ENCODE data around the gene ZNF500.

Gene ZNF500

DNA sequence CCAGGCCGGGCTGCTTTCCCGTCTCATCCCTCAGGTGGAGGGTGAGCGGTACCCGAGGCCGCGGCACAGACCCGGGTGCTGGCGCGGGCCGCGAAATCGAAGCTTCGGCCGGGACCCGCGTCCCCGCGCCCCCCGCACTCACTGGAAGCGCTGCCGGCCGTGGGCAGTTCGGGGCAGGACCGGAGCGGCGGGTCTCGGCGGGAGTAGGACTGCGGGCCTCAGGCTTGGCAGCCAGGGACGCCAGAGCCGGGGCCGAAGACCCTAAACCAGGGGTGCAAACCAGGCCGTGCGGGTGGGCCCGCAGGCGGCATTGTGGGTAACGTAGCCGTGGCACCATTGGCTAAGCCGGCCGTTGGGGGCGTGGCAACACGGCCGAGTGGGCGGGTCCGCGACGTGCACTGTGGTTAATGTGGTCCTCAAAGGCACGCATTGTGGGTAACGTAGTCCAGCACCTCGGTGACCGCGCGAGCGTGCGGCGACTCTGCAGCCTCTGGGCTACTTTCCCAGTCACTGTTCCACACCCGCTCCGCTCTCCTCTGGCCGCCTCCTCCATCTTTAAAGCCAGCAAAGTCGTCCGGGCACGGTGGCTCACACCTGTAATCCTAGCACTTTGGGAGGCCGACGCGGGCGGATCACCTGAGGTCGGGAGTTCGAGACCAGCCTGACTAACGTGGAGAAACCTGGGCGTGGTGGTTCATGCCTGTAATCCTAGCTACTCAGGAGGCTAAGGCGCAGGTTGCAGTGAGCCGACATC lies at the start of gene ZNF500:
Gene ZNF500, minus strand, starts transcription at position 288 of the 754 bp plus-strand sequence. CDS start 1,184 bp downstream, outside the sequence.
- DNase-seq: peak; percentile 81

DNA sequence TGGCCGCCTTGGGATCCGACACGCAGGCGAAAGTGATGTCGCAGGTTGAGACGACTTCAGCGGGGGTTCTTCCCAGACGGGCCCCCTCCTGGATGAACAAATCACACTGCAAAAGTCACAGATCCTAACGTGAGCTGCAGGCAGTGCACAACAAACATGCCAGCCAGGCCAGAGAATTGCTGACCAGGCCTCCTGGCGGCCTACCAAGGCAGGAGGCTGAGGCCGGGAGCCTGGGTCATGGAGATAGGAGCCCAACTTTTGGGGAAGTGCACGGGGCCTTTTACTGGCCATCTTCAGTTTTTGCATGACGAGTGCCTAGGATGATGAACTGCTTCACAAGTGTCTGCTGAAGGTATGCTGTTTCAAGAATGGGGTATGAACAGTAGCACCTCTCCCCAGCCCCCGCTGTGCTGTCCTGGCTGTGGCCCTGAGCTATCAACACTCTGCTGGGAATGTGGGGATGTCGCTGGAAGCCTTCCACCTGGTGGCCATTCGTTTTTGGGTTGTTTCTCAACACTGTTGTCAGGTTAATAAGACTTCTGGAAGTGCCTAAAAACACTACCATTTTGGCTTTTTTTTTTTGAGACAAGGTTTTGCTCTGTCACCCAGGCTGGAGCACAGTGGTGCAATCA lies 47.7 kb upstream of the ZNF500 start:
- no peak for DNase-seq

DNA sequence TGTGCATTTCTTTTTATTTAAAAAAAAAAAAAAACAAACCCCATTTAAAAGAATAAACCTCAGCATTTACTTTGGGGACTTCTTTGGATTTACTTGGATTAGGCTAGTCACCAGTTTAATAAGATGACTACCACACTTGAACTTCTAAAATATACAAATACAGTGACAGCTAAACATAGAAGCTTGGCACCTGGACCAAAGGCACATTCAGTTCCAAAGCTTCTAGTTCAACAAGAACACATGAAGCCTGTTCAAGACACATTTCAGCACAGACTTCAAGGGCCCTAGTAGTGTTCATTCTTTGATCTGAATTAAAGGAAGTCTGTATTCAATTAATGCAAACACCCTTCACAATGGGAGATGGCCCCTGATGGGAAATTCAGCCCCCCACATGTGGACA lies 47.1 kb upstream of the ZNF500 start:
- no peak for DNase-seq

DNA sequence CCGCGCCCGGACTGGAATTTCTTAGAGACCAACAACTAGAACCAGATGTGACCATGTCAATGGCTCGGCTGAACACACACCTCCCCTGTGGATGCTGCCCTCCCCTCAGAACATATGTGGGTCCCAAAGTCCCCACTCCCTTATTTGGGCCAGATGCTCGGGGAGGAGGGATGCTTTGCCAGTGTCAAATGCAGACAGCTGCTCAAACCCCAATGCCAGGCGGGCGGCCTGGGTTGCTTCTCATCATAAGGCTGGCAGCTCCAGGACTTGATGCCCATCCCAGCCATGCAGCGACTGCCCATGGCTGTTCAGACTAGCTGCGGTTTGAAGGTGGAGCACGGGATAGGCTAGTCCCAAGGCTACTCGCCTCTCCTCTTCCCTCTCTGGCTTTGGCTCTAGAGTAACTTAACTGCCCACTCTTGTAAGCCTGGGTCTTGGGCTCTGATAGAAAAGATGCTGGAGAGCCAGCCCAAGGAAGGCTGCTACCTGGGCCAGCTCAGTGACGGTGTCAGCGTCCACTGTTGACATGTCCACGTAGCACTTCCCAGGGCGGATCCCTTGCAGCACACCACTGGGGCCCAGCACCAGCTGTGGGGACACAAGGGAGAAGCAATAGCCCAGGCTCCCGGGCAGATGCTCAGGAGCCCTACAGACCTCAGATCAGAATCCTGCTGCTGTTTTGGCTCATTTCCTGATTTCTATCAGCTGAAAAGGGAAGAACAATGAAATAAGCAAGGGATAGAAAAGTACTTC lies 46.5 kb upstream of the ZNF500 start:
- no peak for DNase-seq

DNA sequence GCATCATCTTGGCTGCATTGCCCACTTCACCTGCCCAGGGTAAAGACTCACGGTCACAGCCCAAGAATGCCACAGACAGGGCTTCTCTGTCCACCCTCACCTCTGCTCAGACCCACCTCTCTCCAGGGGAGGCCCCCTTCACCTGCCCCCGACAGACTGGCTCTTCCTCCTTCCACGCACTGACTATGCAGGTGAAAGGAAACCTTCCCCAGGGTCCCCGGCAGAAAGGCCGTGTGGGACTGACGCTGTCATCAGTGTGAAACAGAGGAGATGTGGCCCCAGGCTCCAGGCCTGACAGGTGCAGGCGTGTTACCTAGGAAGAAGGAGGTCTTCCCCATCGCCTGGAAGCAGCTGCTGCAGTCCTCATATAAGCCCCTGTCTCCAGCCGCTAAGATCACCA lies 44.8 kb upstream of the ZNF500 start:
- DNase-seq: no peak

DNA sequence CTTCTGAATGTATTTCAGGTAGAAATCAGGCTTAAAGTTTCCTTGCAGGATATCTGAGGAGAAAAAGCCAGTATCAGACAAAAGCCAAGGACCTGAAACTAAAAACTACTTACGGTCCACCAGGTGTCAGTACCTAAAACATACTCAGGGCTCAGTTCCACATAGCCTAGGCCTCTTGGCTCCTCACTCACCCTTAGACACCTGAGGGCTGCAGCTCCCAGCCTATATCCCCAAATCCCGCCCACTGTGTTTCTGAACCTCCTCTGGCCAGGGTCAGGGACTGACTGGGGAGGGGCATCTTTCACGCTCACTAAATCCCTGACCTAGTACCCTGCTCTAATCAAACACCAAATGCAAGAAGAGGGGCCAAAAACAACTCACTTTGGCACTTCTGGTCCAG lies 44.3 kb upstream of the ZNF500 start:
- no peak for DNase-seq

DNA sequence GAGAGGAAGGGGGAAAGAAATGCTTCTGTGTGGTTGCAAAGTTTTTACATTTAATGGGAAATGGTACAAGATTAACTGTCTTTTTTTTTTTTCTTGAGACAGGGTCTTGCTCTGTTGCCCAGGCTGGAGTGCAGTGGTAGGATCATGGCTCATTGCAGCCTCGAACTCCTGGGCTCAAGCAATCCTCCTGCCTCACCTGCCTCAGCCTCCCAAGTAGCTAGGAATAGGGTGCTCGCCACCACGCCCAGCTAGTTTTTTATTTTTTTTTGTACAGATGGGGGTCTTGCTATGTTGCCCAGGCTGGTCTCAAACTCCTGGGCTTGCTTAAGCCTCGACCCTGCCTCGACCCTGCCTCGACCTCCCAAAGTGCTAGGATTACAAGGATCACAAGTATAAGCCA lies 39.3 kb upstream of the ZNF500 start:
- DNase-seq: no peak

DNA sequence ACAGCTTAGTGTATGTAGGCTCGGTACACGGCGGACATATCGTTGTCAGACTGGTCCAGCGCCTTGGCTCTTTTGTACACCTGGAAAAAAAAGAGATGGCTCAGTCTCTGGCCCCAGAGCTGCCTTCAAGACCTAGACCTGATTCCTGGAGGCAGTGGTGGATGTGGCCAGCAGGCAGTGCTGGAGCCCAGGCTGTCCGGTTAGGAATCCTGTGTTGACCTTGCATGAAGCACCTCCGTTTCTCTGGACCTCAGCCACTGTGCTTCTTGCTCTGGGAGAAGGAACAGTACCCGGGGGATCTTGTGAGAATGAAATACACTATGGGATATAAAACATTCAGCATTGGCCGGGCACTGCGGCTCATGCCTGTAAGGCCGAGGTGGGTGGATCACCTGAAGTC lies 38.3 kb upstream of the ZNF500 start:
- no peak for DNase-seq

DNA sequence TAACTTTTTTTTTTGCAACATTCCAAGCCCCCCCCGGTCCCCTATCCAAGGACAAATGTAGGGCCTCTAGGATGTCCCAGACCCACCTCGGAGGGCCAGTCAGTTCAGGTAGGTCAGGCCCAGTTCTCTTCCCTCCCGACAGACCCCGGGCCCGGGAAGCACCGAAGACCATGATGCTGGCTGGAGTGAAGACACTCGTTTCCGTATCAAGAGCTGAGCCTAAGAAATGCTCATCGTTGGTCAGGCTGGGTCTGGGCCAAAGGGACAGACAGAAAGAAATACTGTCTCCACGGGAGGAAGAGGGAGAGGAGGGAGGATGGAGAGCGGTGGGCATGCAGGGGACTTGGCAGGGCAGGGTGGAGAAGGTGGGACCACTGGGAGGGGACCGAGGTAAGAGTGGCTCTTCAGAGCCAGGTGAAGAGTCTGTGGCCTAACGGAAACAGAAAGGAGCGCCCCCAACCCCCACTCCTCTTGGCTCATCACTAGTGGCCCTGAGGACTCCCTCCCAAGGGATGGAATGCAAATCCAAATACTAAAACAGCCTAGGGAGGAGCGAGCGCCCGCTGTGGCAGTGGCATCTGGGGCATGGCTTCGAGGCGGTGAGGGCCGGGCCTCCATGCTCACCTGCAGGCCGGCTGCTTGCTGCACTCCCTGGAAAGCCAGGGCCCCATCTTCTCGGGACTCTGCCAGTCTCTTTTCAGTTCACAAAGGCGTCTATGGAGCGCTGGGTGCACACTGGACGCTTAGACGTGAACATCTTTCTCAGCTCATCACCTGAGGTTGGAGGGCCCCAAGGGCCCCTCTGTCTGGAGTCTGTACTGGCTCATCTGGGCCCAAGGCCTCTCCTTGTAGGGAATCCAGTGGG lies 37.2 kb upstream of the ZNF500 start:
- DNase-seq: no peak

DNA sequence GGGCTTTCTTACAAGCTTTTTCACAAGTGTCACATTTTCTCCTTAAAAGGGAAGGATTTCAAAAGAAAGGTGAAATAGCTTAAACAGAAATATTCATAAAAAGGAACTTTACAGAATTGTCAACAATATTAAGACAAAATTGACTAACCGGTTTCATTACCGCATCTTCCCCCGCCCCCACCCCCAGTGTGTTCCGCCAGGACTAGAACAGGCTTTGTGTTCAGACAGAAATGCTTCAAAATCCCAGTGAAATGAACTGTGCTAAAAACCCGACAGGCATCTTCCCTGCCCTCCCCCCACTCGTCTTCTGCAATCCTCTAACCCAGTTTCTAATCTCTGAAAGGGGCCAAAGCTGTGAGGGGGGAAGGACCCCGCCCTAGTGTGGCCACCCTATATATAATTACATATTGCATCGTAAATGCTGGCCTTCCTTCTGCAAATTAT lies 36.5 kb upstream of the ZNF500 start:
- DNase-seq: no peak

DNA sequence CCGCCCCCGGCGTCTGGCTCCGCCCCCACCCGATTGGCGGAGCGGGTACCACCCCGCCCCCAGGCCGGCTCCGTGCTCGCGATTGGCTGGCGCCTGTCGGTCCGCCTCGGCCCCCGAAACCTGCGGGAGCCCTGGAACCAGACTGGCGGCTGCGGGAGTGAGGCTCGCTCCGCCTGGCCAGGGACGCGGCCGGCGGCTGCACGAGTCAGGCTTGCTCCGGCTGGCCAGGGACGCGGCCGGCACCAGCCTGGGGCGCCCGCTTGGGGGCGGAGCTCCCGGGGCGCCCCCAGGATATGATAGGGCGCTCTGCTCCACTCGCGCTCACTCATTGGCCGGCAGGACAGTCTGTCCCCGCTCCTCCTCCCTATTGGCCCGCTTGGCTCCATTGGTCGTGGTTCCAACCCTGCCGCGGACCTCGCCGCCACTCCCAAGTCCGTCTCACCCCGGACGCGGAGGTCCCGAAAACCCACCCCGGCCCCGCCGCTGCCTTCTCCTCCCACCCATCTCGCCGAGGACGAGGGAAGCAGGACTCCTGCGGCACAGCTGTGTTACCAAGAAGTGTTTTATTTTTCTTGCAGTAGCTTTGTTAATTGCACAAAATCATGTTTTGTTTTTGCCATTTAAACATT lies 35.8 kb upstream of the ZNF500 start:
- peak; percentile 87 for DNase-seq

DNA sequence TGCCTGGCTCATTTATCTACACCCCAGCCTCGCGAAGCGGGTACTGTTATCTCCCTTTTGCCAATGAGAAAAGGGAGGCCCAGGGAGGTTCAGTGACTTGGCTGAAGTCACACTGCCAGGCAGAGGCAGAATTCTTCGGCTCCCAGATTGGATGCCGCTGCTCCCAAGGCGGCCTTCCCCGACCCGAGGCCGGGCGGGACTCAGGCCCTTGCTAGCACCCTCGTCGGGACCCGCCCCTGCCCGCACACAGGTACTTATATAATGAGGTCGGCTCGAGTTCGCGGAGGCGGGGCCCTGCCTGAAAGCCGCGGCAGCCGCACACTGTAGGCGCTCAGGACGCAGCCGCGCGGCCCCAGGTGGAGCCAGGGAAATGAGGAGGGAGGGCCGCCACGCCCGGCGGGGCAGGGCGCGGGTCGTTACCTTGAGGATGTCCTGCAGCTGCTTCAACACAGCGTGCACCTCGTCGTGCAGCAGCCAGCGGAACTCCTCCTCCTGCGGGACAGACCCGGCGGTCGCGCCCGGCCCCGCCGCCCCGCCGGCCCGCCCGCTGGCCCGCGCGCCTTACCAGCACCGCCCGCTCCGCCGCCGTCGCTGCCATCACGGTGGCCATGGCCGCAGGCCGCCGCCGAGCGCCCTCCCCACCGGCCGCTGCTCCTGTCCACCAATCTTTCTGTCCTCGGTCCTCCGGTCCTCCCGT lies 35.1 kb upstream of the ZNF500 start, which contains the start of gene ROGDI:
Gene ROGDI, minus strand, starts transcription at position 672 of the 697 bp plus-strand sequence. Its CDS starts 62 bp downstream, at position 610.
- DNase-seq: peak; percentile 59

DNA sequence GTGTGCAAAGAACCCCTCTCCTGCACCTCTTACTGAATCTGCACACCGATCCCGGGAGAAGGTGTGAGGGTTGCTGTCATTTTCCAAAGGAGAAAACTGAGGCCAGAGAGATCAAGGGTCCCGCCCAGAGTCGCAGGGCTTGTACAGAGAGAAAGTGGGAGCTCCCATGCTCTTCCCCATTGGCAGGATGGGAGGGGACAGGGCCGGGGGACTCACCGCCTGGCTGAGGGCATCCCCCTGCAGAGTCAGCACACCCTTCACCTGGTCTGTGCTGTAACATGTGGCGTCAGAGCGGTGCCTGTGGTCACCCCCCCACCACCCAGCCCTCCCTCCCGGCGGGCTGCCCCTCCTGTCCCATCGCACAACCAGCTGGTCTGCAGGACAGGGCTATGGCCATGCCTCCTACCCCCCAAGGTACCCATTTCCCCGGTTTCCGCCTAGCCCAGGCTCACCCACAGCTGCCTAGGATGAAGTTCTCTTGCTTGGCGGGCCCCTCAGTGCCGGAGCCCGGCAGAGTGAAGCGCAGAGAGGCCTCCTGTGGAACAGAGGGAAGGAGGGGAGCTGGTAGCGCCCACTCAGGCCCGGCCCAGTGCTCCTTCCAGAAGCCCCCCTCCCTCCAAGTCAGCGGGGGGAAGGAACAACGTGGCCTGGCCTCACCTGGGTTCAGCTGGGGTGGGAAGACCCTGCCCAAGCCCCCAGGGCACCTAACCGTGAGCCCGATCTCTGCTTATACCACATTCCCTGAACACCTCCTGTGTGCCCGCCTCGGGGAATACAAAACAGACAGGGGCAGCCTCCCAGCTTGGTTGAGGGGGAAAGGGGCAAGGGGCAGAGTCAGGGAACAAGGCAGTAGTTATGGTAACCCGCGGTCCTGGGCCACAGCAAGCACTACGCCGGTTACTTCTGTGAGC lies 34.3 kb upstream of the ZNF500 start:
- no peak for DNase-seq

DNA sequence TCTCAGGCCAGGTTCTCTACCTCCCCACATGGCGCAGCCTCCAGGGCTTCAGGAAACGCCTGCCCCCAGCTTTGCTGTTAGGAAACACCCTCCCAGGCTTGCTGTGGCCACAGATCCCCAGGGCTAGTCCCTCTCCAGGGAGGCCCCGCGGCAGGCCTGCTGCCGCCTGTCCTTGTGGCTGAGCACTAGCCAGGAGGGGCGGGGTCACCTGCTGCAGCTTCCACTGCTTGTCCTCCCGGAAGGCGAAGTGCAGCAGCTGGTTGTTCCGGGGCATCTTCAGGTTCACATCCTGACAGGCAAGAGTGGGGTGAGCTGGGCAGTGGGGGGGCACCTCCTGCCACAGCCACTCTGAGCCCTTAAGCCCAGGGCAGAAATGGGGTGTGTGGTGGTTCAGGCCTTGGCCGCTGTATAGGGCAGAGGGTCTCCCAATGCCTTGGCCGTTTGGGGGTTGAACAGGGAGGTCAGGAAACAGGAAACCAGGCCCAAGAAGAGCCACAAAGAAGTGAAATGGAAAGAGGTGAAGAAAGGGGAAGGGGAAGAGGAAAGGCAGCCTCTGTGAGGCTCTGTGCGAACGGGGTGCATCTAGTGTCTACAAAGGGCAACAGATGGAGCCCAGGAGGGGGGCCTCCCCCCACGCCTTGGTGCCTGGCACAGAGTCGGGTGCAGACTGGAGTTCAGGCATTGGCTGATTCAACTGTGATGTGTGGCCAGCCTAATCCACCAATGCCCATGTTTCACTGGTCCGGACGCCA lies 33.5 kb upstream of the ZNF500 start:
- DNase-seq: no peak

DNA sequence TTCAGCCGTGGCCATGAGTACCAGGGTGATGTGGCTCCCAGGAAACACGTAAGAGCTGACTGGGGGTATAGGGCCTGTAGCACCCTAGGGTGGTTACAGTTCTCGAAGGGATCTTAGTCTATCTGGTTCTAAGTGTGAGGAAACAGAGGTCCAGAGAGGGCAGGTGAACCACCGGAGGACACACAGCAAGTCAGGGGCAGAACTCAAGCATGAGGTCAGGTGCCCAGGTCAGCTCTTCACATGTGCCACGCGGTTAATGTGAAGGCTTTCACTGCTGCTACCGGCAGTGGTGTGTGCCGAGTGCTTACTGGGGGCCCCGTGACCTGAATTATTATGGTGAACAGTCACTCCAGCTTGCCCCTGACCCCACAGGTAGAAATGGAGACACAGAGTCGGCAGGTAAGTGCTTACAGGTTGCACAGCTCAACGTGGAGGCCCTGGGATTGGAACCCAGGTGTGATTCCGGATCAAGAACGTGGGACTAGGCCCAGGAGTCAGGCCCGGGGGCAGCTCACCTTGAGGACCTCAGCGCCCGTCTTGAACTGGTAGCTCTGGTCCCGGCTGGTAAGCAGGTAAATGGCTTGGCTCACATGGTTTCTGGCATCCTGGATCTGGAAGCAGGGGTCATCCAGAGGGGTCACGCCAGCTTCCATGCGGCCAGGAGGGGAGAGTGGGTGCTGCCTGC lies 32.4 kb upstream of the ZNF500 start:
- DNase-seq: no peak

DNA sequence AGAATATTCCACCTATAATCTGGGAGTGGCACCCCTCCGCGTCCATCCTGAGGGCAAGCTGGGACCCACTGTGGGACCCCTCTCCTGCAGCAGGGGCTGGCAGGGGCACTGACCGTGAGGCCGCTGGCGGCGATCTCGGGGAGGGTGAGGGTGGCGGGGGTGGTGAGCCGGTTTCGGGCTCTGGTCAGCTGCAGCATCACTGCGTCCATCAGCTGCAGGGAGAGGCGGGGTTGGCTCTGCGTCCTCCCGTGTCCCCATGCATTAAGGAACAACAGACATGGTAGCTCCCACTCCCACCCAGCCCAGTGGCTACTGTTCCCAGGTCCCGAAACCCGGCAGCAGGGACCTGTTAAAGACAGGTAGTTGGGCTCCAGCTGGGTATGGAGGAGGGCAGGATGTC lies 31.5 kb upstream of the ZNF500 start:
- DNase-seq: no peak

DNA sequence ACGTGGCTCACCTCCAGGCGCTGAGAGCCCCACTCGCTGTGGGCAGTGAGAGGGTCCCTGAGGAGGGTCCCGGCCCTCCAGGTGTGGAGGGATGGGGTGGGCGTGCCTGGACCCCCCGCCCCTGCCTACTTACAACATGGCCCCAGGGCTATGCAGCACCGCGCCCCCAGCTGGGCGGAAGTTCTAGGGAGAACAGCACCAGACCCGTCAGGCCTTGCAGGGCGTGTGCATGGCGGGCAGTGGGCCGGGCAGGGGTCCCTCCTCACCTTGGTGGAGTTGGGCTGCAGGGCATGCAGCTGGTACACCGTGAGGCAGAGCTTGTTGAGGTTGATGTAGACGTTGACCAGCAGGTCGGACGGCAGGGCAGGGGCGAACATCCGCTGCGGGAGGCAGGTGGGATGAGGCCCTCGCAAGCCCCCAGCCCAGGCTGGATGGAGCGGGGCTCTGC lies 30.9 kb upstream of the ZNF500 start:
- DNase-seq: no peak

DNA sequence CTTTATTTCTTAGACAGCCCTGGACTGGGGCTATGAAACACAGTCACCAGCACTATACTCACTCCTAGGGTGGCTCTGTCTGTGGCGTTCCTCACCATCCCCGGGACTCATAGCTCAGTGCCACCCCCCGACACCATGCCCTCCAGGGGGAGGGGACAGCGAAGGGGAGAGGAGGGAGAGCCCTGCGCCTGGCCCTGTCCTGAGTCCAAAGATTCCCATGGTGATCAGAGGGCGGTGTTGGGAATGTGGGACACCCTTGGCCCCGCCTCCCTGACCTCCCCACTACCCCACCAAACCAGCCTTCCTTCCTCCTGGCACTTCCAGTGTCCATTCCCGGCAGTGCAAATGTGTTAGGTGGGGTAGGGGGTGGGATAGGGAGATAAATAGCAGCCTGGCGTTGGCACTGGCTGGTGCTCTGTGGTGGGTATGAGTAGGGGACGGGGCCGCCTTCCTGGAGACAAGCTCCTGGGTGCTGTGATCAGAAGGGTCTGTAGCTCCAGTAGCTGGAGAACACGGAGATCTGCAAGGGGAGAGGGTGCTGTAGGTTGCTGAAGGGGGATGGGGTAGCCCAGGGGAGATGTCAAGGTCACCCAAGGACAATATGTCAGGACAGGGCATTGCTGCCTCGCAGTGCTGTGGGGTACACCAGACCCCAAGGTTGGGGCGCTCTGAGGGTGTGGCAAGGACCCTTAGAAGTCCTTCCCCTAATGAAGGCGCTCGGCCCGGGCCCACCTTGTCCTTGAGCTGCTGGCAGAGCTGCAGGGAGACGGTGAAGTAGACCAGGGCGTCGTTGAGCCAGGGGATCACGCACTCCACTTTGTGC lies 30.2 kb upstream of the ZNF500 start:
- DNase-seq: no peak

Data from NCI-H1105 (cell line).